HEK293 (cell line): ENCODE results near the gene CAMK2B.

ENCODE experiments used
- CTCF ChIA-PET: fragments of 350-600 bp; formaldehyde crosslinking; extraction: SDS; loops from one replicate; lab custom pipeline; 2021; ENCODE audit warnings: antibody characterized with exemption; lab: Yijun Ruan, JAX
- POLR2A ChIA-PET: fragments of 300-600 bp; formaldehyde crosslinking; extraction: SDS; loops from one replicate; lab custom pipeline; 2020; ENCODE audit warnings: antibody characterized with exemption, inconsistent platforms; lab: Yijun Ruan, JAX
- H3K27ac ChIP-seq: fragments of 200-500 bp; sonication (Bioruptor generic); 2 replicates; pipeline ENCODE4 v1.5.1; 2014; ENCODE audit warnings: low read depth, low read length, control low read depth, inconsistent platforms; ENCODE audit errors: extremely low read depth
- H3K36me3 ChIP-seq, 2 experiments: fragments of 200-500 bp in 1 of 2; sonication (Bioruptor generic) in 1 of 2; 1 replicate in 1 of 2; 2 replicates in 1 of 2; pipeline ENCODE4 v1.5.1; 2014 to 2017; ENCODE audit warnings: inconsistent platforms in 2 of 2, low read length in 2 of 2; ENCODE audit not compliant: control insufficient read depth in 2 of 2, insufficient read depth in 1 of 2
- H3K4me1 ChIP-seq: fragments of 200-500 bp; sonication (Bioruptor generic); 2 replicates; pipeline ENCODE4 v1.5.1; 2014; ENCODE audit warnings: mild to moderate bottlenecking, low read length, inconsistent platforms; ENCODE audit not compliant: control insufficient read depth, insufficient read depth
- H3K4me3 ChIP-seq: 2 replicates; pipeline ENCODE4 v1.5.1; 2011; ENCODE audit warnings: low read depth, mild to moderate bottlenecking, control low read depth, low read length, moderate library complexity
- H3K9me3 ChIP-seq: fragments of 200-500 bp; sonication (Bioruptor generic); 2 replicates; pipeline ENCODE4 v1.5.1; 2014; ENCODE audit warnings: low read depth, low read length, inconsistent platforms; ENCODE audit not compliant: control insufficient read depth, insufficient read depth
- CTCF ChIP-seq: fragments of 450-650 bp; formaldehyde crosslinking; IDR thresholded peaks from 2 replicates; pipeline ENCODE4 v1.5.1; 2016; ENCODE audit warnings: missing biosample characterization, missing genetic modification characterization
- IKZF3 ChIP-seq: fragments of 450-650 bp; IDR thresholded peaks from 2 replicates; pipeline ENCODE4 v1.5.0; 2018; ENCODE audit warnings: missing biosample characterization, mild to moderate bottlenecking, missing genetic modification characterization, moderate library complexity
- KLF16 ChIP-seq: fragments of 450-650 bp; formaldehyde crosslinking; IDR thresholded peaks from 2 replicates; pipeline ENCODE4 v1.5.1; 2017; ENCODE audit warnings: missing biosample characterization, missing genetic modification characterization
- ZBTB17 ChIP-seq: fragments of 450-650 bp; formaldehyde crosslinking; IDR thresholded peaks from 2 replicates; pipeline ENCODE4 v1.5.1; 2016; ENCODE audit warnings: missing biosample characterization, missing genetic modification characterization
- ZFHX2 ChIP-seq: fragments of 450-650 bp; formaldehyde crosslinking; conservative IDR thresholded peaks from 2 replicates; pipeline ENCODE4 v1.5.1; 2016; ENCODE audit warnings: missing biosample characterization, missing genetic modification characterization
- ZNF174 ChIP-seq: fragments of 450-650 bp; formaldehyde crosslinking; IDR thresholded peaks from 2 replicates; pipeline ENCODE4 v1.5.0; 2017; ENCODE audit warnings: missing biosample characterization, mild to moderate bottlenecking, missing genetic modification characterization
- ZNF2 ChIP-seq: fragments of 450-650 bp; formaldehyde crosslinking; IDR thresholded peaks from 2 replicates; pipeline ENCODE4 v1.5.1; 2016; ENCODE audit warnings: missing biosample characterization, missing genetic modification characterization
- ZNF211 ChIP-seq: fragments of 450-650 bp; formaldehyde crosslinking; IDR thresholded peaks from 2 replicates; pipeline ENCODE4 v1.5.1; 2016; ENCODE audit warnings: low read depth, missing biosample characterization, missing genetic modification characterization
- ZNF311 ChIP-seq: fragments of 450-650 bp; formaldehyde crosslinking; IDR thresholded peaks from 2 replicates; pipeline ENCODE4 v1.5.1; 2017; ENCODE audit warnings: missing biosample characterization, missing genetic modification characterization, borderline replicate concordance
- ZNF324 ChIP-seq: fragments of 450-650 bp; formaldehyde crosslinking; IDR thresholded peaks from 2 replicates; pipeline ENCODE4 v1.5.1; 2016; ENCODE audit warnings: missing biosample characterization, missing genetic modification characterization
- ZNF521 ChIP-seq: fragments of 450-650 bp; formaldehyde crosslinking; IDR thresholded peaks from 2 replicates; pipeline ENCODE4 v1.5.1; 2017; ENCODE audit warnings: missing biosample characterization, mild to moderate bottlenecking, missing genetic modification characterization
- ZNF544 ChIP-seq: fragments of 450-650 bp; formaldehyde crosslinking; IDR thresholded peaks from 2 replicates; pipeline ENCODE4 v1.5.0; 2017; ENCODE audit warnings: missing biosample characterization, missing genetic modification characterization
- ZNF549 ChIP-seq: fragments of 450-650 bp; IDR thresholded peaks from 2 replicates; pipeline ENCODE4 v1.5.1; 2018; ENCODE audit warnings: missing biosample characterization, missing genetic modification characterization, mild to moderate bottlenecking, inconsistent platforms, moderate library complexity
- ZNF555 ChIP-seq: fragments of 450-650 bp; formaldehyde crosslinking; conservative IDR thresholded peaks from 2 replicates; pipeline ENCODE4 v1.5.1; 2017; ENCODE audit warnings: missing biosample characterization, mild to moderate bottlenecking, missing genetic modification characterization, inconsistent platforms
- ZNF558 ChIP-seq: fragments of 450-650 bp; formaldehyde crosslinking; IDR thresholded peaks from 2 replicates; pipeline ENCODE4 v1.5.1; 2016; ENCODE audit warnings: missing biosample characterization, missing genetic modification characterization
- ZNF596 ChIP-seq: fragments of 450-650 bp; IDR thresholded peaks from 2 replicates; pipeline ENCODE4 v1.5.0; 2018; ENCODE audit warnings: missing biosample characterization, mild to moderate bottlenecking, missing genetic modification characterization, moderate library complexity
- ZNF639 ChIP-seq: fragments of 450-650 bp; formaldehyde crosslinking; IDR thresholded peaks from 2 replicates; pipeline ENCODE4 v1.5.1; 2016; ENCODE audit warnings: missing biosample characterization, missing genetic modification characterization
- ZNF654 ChIP-seq: fragments of 450-650 bp; formaldehyde crosslinking; IDR thresholded peaks from 2 replicates; pipeline ENCODE4 v1.5.1; 2016; ENCODE audit warnings: low read depth, missing biosample characterization, missing genetic modification characterization
- ZNF658 ChIP-seq: fragments of 450-650 bp; formaldehyde crosslinking; IDR thresholded peaks from 2 replicates; pipeline ENCODE4; 2016; ENCODE audit warnings: missing biosample characterization, missing genetic modification characterization
- ZNF660 ChIP-seq: fragments of 450-650 bp; IDR thresholded peaks from 2 replicates; pipeline ENCODE4 v1.5.1; 2018; ENCODE audit warnings: missing biosample characterization, mild to moderate bottlenecking, missing genetic modification characterization
- ZNF670 ChIP-seq: fragments of 450-650 bp; formaldehyde crosslinking; IDR thresholded peaks from 2 replicates; pipeline ENCODE4 v1.5.1; 2016; ENCODE audit warnings: missing biosample characterization, missing genetic modification characterization, low read depth
- ZNF792 ChIP-seq: fragments of 450-650 bp; formaldehyde crosslinking; IDR thresholded peaks from 2 replicates; pipeline ENCODE4 v1.5.1; 2016; ENCODE audit warnings: missing biosample characterization, missing genetic modification characterization

The CAMK2B gene

GRCh38 chr7:44189993-44190872 lies 135.2 kb downstream of the CAMK2B start:
- no peaks in the 10 kb centered on the region for H3K4me1 ChIP-seq
- H3K27ac ChIP-seq = no peak overlapping the region
- TF ChIP-seq ZNF670 = no peak
- no peak for TF ChIP-seq ZNF549 (tag by site-specific recombination)
- no peak for TF ChIP-seq ZBTB17 (tag by site-specific recombination)
- TF ChIP-seq ZNF555 = no peak
- no peak for TF ChIP-seq ZNF658 (tag by site-specific recombination)
- TF ChIP-seq IKZF3 = no peak
- TF ChIP-seq ZNF596 (tag by site-specific recombination) = no peak
- no peak for TF ChIP-seq ZNF544 (tag by site-specific recombination)
- TF ChIP-seq ZNF311 (tag by site-specific recombination) = no peak
- no peak for TF ChIP-seq ZFHX2 (tag by site-specific recombination)
- TF ChIP-seq ZNF521 (tag by site-specific recombination) = no peak
- no peak for TF ChIP-seq ZNF639 (tag by site-specific recombination)
- no peaks in the 10 kb centered on the region for H3K36me3 ChIP-seq
- POLR2A ChIA-PET = no interaction called here
- CTCF ChIA-PET = no interaction called here
- H3K9me3 ChIP-seq = no peaks in the 10 kb centered on the region
- H3K4me3 ChIP-seq = no peak overlapping the region

DNA sequence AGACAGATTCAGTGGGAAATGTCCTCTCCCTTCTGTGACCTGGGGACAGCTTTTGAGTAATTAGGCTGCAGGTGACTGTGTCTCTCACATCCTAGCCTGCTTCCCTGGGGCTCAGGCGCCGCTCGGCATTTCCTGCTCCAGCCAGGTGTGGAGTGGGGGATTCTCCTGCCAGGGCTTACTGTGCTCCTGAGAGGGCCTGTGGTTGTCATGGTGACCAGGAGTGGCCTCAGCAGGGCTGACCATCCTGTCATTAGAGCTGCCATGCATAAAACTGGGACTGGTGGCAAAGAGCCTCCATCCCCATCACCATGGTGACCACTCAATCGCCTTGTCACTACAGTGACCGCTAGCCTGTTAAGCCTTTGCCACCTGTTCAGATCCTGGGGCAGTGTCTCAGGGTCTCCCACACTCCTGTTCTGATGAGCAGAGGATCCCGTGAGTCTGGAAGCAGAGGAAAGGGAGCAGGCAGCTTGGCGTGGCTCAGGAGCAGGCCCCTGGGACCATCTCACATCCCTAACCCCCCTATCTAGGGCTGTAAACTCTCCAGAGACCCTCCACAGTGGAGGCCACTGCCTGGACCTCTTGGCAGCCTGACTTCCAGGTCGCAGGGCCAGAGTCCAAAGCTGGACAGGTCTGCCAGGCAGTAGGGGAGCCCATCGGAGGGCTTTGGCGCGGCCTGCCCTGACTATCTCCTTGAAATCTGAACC lies 136.0 kb downstream of the CAMK2B start, which contains the start of gene GCK:
Gene GCK, minus strand, starts transcription at position 154 of the 707 bp plus-strand sequence. CDS start 486 bp downstream, outside the sequence.
- H3K36me3 ChIP-seq = no peaks in the 10 kb centered on the region
- no peak for TF ChIP-seq ZNF660 (tag by site-specific recombination)
- no peak for TF ChIP-seq ZNF654 (tag by site-specific recombination)
- no peak for TF ChIP-seq ZNF2 (tag by site-specific recombination)
- TF ChIP-seq ZNF174 (tag by site-specific recombination) = no peak
- TF ChIP-seq CTCF (tag by site-specific recombination) = no peak
- TF ChIP-seq ZNF211 (tag by site-specific recombination) = no peak
- no peak for TF ChIP-seq ZNF558 (tag by site-specific recombination)
- TF ChIP-seq KLF16 (tag by site-specific recombination) = no peak
- TF ChIP-seq ZNF792 (tag by site-specific recombination) = no peak
- no peak for TF ChIP-seq ZNF324
- TF ChIP-seq, all 188 proteins: peak for 0
- ChIA-PET POLR2A (no interaction called here), CTCF (no interaction called here)
- Histone ChIP-seq H3K4me3 (no peak within 1 kb of the TSS), H3K27ac (no peak within 1 kb of the TSS), H3K4me1 (no peaks in the 10 kb centered on the region), H3K9me3 (no peaks in the 10 kb centered on the region)
